Ovary (tissue), 3 donors: ENCODE measurements around the gene ADAMTS17.

Source experiments
- EP300 ChIP-seq: sonication (generic); formaldehyde crosslinking; IDR thresholded peaks from one replicate; pipeline ENCODE4 v1.6.1; 2017; ENCODE audit warnings: antibody characterized with exemption
- POLR2A ChIP-seq: fragments of 450-650 bp; IDR thresholded peaks from one replicate; pipeline ENCODE4 v1.6.1; 2017; ENCODE audit warnings: antibody characterized with exemption, mild to moderate bottlenecking, moderate library complexity
- TF ChIP-seq, protein P1 (sequence below), 3 donors: fragments of 450-650 bp in 2 of 3; fragments of 200-600 bp in 1 of 3; IDR thresholded peaks; one replicate each; pipeline versions ENCODE4 v1.5.1 to v1.8.0; 2016 to 2022; ENCODE audit warnings: antibody characterized with exemption in 3 of 3, mild to moderate bottlenecking in 1 of 3
- donor health status: DM: no; HTN: no; CAD: no.

DNA sequence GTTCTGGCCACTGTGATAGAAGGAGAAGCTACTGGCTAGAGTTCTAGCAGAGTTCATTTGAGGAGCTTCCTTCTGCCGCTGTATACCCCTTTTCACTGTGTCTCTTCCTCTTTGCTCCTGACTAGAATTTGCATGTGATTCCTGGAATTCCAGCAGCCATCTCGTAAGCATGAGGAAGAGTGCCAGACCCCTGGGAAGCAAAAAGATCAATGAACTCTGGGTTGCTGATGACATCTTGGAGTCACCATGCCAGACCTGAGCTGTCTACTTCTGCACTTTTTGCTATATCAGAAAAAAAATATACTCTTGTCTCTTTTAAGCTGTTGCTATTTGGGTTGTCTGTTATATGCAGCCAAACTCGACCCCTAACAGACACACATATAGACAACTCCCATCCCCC is 3.7 kb upstream of the ADAMTS17 start:
- TF ChIP-seq, protein P1, sequence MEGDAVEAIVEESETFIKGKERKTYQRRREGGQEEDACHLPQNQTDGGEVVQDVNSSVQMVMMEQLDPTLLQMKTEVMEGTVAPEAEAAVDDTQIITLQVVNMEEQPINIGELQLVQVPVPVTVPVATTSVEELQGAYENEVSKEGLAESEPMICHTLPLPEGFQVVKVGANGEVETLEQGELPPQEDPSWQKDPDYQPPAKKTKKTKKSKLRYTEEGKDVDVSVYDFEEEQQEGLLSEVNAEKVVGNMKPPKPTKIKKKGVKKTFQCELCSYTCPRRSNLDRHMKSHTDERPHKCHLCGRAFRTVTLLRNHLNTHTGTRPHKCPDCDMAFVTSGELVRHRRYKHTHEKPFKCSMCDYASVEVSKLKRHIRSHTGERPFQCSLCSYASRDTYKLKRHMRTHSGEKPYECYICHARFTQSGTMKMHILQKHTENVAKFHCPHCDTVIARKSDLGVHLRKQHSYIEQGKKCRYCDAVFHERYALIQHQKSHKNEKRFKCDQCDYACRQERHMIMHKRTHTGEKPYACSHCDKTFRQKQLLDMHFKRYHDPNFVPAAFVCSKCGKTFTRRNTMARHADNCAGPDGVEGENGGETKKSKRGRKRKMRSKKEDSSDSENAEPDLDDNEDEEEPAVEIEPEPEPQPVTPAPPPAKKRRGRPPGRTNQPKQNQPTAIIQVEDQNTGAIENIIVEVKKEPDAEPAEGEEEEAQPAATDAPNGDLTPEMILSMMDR (IDR thresholded peaks at IDR 0.05), result no peak
- TF ChIP-seq POLR2A (no peak), EP300 (no peak)
